Measurements from ENCODE around the gene AKNA. TPM values are rescaled to one million over a fixed set of nuclear protein-coding genes. Genes with fewer than 3 reads are reported as not detected.

Gene AKNA
- total and polyA plus RNA-seq, 2 donors (not counting 1 experiment from before 2014, with no cell fraction given): 178 to 407 TPM

GRCh38 chr9:114369216-114370130 is 18.3 kb downstream of the AKNA start:
- POLR2A ChIA-PET: interaction anchor here (0.5 to 8.6 kb wide), 3 partner anchors 18 to 28 kb away, joined by 4 to 108 read pairs (median 45); partner anchors contain the start of gene AKNA
- Histone ChIP-seq H2AFZ (ENCODE audit: insufficient read depth, low read depth, low read length, poor library complexity, severe bottlenecking) (no peak overlapping the region), H3K4me2 (replicated peaks; ENCODE audit: low read depth, low read length, poor library complexity, severe bottlenecking) (peak overlapping the region; percentile 75), H3K79me2 (ENCODE audit: control insufficient read depth, insufficient read depth, low read length) (peaks cover 59% of the 10 kb centered on the region), H3K4me3 (ENCODE audit: control extremely low read depth in 1 of 5, extremely low read depth in 1 of 5, insufficient read depth in 1 of 5, low read depth in 2 of 5, low read length in 4 of 5) (no peak overlapping the region), H3K9me3 (ENCODE audit: control extremely low read depth in 1 of 3, control insufficient read depth in 2 of 3, insufficient read depth in 1 of 3, low read length in 2 of 3) (no peaks in the 10 kb centered on the region), H4K20me1 (ENCODE audit: control insufficient read depth, insufficient read depth, low read length, poor library complexity, severe bottlenecking) (no peaks in the 10 kb centered on the region), H3K27me3 (replicated peaks in 1 of 4; ENCODE audit: control extremely low read depth in 1 of 4, control insufficient read depth in 3 of 4, insufficient read depth in 4 of 4, low read length in 3 of 4) (no peaks in the 10 kb centered on the region), H3K36me3 (replicated peaks in 1 of 2; ENCODE audit: control extremely low read depth in 1 of 2, control insufficient read depth in 1 of 2, extremely low read depth in 1 of 2, insufficient read depth in 2 of 2, low read length in 1 of 2) (peaks cover 2 to 81% of the 10 kb centered on the region in 2 experiments), H3K4me1 (ENCODE audit: control insufficient read depth in 2 of 2, insufficient read depth in 2 of 2, low read length in 2 of 2) (peaks cover 95 to 99% of the 10 kb centered on the region in 2 donors), H3K9ac (ENCODE audit: low read length) (no peak overlapping the region), H3K27ac (ENCODE audit: low read length in 2 of 2) (peak overlapping the region; percentile 92 to 95)
- H3K27me3 Mint-ChIP-seq: no peaks in the 10 kb centered on the region
- 100% methylated on average over 4 of the region's 9 CpGs for WGBS (ENCODE audit: insufficient coverage)
- H3K4me1 Mint-ChIP-seq: peaks cover 94% of the 10 kb centered on the region
- H3K27ac Mint-ChIP-seq: peak overlapping the region; percentile 97
- CTCF ChIA-PET: interaction anchor here (1.1 to 5.6 kb wide), 5 partner anchors 9 to 36 kb away, joined by 3 to 85 read pairs (median 6); partner anchors contain the start of gene AKNA
- ATAC-seq (ENCODE audit: low read depth) (no peak), DNase-seq (no peak)
- H3K4me3 Mint-ChIP-seq: peak overlapping the region; percentile 67
- intact Hi-C loops (cut with micrococcal nuclease): loop anchor here (5.0 kb wide), 1 partner anchor 83 kb away; no protein-coding TSS in a partner anchor
- no peak for TF ChIP-seq CTCF (IDR thresholded peaks at IDR 0.05)
- TF ChIP-seq EZH2 (IDR thresholded peaks at IDR 0.05; ENCODE audit: borderline replicate concordance, insufficient read depth, low read depth, low read length, poor library complexity, severe bottlenecking): no peak
- H3K9me3 Mint-ChIP-seq (ENCODE audit: insufficient read depth): peaks cover 3% of the 10 kb centered on the region
